GM18867 (cell line): ENCODE data around the gene HCRTR2.

ENCODE experiments used
- ATAC-seq: cut with Tn5 transposase; IDR thresholded peaks from one replicate; pipeline ENCODE4 v1.9.1; 2021; ENCODE audit warnings: mild to moderate bottlenecking, moderate library complexity; ENCODE audit not compliant: unreplicated experiment

Gene HCRTR2

DNA sequence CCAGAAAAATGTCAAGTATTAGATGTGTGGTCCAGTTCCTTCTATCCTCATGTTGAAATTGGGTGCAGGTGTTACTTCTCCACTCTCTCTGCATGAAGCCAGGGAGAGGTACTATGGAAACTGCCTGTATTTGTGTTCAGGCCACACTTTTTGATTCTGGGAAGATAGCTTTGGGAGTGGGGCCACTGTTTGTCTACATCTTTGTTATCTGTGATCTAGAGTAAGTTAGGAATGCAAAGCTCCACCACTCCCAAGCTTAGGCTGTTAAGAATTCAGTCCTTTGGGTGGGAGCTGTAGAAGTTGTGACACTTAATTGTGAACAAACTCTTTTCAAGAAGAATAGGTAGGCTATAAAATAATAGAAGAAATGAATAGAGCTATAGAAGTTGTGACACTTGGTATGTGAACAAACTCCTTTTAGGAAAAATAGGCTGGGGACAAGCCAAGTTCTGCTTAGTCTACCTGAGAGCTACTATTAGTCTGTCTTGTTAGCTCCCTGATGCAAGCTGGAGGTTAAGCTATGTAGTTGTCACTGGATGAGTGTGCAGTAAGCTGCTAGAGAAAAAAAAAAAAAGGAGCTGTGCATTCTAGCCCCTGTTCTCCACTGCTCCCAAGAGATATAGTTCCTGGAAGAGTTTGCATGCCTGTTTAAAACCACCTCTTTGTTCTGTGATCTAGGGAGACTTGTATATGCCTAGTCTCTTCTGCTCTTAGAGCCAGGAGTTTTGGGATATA lies 145.8 kb downstream of the HCRTR2 start:
- no peak for ATAC-seq

DNA sequence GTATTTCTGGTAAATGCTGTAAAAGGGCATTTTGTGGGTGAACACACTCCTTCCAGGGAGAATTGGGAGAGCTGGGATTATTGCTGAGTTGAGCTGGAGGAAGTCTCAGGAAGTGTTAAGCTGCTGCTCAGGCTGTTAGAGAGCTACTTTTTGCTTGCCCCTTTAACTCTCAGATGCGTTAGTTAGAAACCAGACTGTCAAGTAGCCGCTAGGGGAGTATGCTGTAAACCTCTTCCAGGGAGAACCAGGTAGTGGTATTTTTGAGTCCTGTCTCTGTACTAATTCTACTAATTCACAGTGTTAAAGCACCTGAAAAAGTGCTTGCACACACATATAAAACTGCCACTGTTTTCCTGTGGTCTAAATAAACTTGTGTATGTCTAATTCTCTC lies 146.4 kb downstream of the HCRTR2 start:
- no peak for ATAC-seq

DNA sequence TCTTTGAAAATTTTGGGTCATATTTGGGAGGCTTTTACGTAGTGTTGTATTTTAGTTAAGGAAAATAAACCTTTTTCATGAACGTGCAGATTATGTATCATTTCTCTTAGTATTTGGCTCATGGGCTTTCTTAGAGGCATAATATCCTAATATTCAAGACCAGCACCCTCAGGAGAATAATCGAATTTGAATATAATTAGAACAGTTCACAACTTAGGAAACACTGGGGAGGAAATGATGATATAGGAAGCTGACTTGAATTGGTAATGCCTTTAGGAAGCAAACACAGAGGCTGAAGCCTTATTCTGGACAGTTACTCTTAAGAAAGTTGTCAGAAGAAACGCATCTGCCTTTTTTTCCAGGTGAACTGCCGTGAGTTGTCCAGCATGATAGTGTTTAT lies 152.9 kb downstream of the HCRTR2 start, which contains the start of gene GFRAL:
Gene GFRAL, plus strand, starts transcription at position 301 of the 400 bp plus-strand sequence. Its CDS starts 86 bp downstream, at position 387.
- no peak for ATAC-seq
